SK-N-MC (cell line): ENCODE measurements around the gene TBCCD1.

Experiments
- DNase-seq: peaks from one replicate; pipeline ENCODE4 v3.0.0-alpha.2; 2011; ENCODE audit warnings: low read depth, low spot score
- H3K27ac ChIP-seq: fragments of 200-600 bp; sonication (generic); 2 replicates; pipeline ENCODE4 v1.5.1; 2016; ENCODE audit warnings: mixed run types
- H3K36me3 ChIP-seq: fragments of 200-600 bp; sonication (generic); 2 replicates; pipeline ENCODE4 v1.6.1; 2017; ENCODE audit warnings: antibody characterized with exemption, low read length, mixed read lengths; ENCODE audit not compliant: insufficient read depth
- H3K4me3 ChIP-seq: fragments of 200-600 bp; sonication (generic); 2 replicates; pipeline ENCODE4 v1.5.1; 2016
- H3K9ac ChIP-seq: fragments of 200-600 bp; sonication (generic); 2 replicates; pipeline ENCODE4 v1.8.0; 2017; ENCODE audit warnings: mixed run types, mixed read lengths; ENCODE audit not compliant: insufficient read length
- H3K9me3 ChIP-seq: fragments of 200-600 bp; sonication (generic); 2 replicates; pipeline ENCODE4 v1.6.1; 2017; ENCODE audit warnings: low read depth, mild to moderate bottlenecking, antibody characterized with exemption, low read length, moderate library complexity, mixed read lengths
- EZH2 ChIP-seq: fragments of 200-600 bp; sonication (generic); IDR thresholded peaks from one replicate; pipeline ENCODE4 v1.6.1; 2017; ENCODE audit warnings: antibody characterized with exemption
- FOXP2 ChIP-seq: optimal IDR thresholded peaks from 2 replicates; pipeline ENCODE3; 2011; ENCODE audit warnings: mild to moderate bottlenecking, moderate library complexity; ENCODE audit not compliant: insufficient read depth; ENCODE audit errors: extremely low read length, control extremely low read depth
- POLR2AphosphoS5 ChIP-seq: IDR thresholded peaks from 2 replicates; pipeline ENCODE4 v1.6.1; 2012; ENCODE audit warnings: mild to moderate bottlenecking, low read depth, low read length, borderline replicate concordance

The TBCCD1 gene

GRCh38 chr3:186520431-186520830, 46.7 kb downstream of the TBCCD1 start:
- no peak overlapping the region for H3K9ac ChIP-seq
- no peak overlapping the region for H3K27ac ChIP-seq
- H3K4me3 ChIP-seq: no peak overlapping the region
- DNase-seq: no peak
- H3K9me3 ChIP-seq: no peaks in the 10 kb centered on the region
- TF ChIP-seq POLR2AphosphoS5 (no peak), FOXP2 (no peak), EZH2 (no peak)
- H3K36me3 ChIP-seq: no peaks in the 10 kb centered on the region

- no peak for DNase-seq
- TF ChIP-seq EZH2 (no peak), POLR2AphosphoS5 (no peak), FOXP2 (no peak)
- H3K9ac ChIP-seq: no peak overlapping the region
- no peak overlapping the region for H3K4me3 ChIP-seq
- no peaks in the 10 kb centered on the region for H3K36me3 ChIP-seq
- no peak overlapping the region for H3K27ac ChIP-seq
- H3K9me3 ChIP-seq: no peaks in the 10 kb centered on the region
Measured at GRCh38 chr3:186519021-186519658, 48.0 kb downstream of the TBCCD1 start.

GRCh38 chr3:186517218-186517617, 49.9 kb downstream of the TBCCD1 start:
- Histone ChIP-seq H3K9ac (no peak overlapping the region), H3K9me3 (no peaks in the 10 kb centered on the region), H3K4me3 (no peak overlapping the region), H3K27ac (no peak overlapping the region), H3K36me3 (no peaks in the 10 kb centered on the region)
- DNase-seq: no peak
- no peak for TF ChIP-seq FOXP2

- no peaks in the 10 kb centered on the region for H3K9me3 ChIP-seq
- H3K27ac ChIP-seq: no peak overlapping the region
- no peak overlapping the region for H3K4me3 ChIP-seq
- no peaks in the 10 kb centered on the region for H3K36me3 ChIP-seq
- no peak for DNase-seq
- TF ChIP-seq POLR2AphosphoS5: no peak
- no peak for TF ChIP-seq FOXP2
- no peak for TF ChIP-seq EZH2
- H3K9ac ChIP-seq: no peak overlapping the region
Measured at GRCh38 chr3:186516646-186517045, 50.5 kb downstream of the TBCCD1 start.

- DNase-seq: no peak
- Histone ChIP-seq H3K27ac (no peak overlapping the region), H3K9ac (no peak overlapping the region), H3K4me3 (no peak overlapping the region), H3K36me3 (no peaks in the 10 kb centered on the region), H3K9me3 (no peaks in the 10 kb centered on the region)
- TF ChIP-seq FOXP2: no peak
- no peak for TF ChIP-seq POLR2AphosphoS5
- TF ChIP-seq EZH2: no peak
Measured at GRCh38 chr3:186515125-186515524, 52.0 kb downstream of the TBCCD1 start.

GRCh38 chr3:186514296-186515002, 52.7 kb downstream of the TBCCD1 start:
- no peak for DNase-seq
- H3K27ac ChIP-seq: no peak overlapping the region

GRCh38 chr3:186513386-186513785, 53.8 kb downstream of the TBCCD1 start:
- Histone ChIP-seq H3K9ac (no peak overlapping the region), H3K36me3 (no peaks in the 10 kb centered on the region), H3K9me3 (no peaks in the 10 kb centered on the region), H3K4me3 (no peak overlapping the region), H3K27ac (no peak overlapping the region)
- no peak for TF ChIP-seq EZH2
- TF ChIP-seq POLR2AphosphoS5: no peak
- no peak for TF ChIP-seq FOXP2
- DNase-seq: no peak

More at GRCh38 chr3:186514296-186515002, 52.7 kb downstream of the TBCCD1 start:
- no peak overlapping the region for H3K9ac ChIP-seq
- H3K36me3 ChIP-seq: no peaks in the 10 kb centered on the region
- H3K4me3 ChIP-seq: no peak overlapping the region
- no peaks in the 10 kb centered on the region for H3K9me3 ChIP-seq
- no peak for TF ChIP-seq FOXP2
- TF ChIP-seq EZH2: no peak
- no peak for TF ChIP-seq POLR2AphosphoS5

GRCh38 chr3:186512570-186513302, 54.4 kb downstream of the TBCCD1 start:
- Histone ChIP-seq H3K9ac (no peak overlapping the region), H3K36me3 (no peaks in the 10 kb centered on the region), H3K4me3 (no peak overlapping the region), H3K27ac (no peak overlapping the region), H3K9me3 (no peaks in the 10 kb centered on the region)
- no peak for TF ChIP-seq POLR2AphosphoS5
- TF ChIP-seq EZH2: no peak
- no peak for TF ChIP-seq FOXP2
- no peak for DNase-seq

GRCh38 chr3:186511702-186512101, 55.4 kb downstream of the TBCCD1 start:
- no peak for DNase-seq
- Histone ChIP-seq H3K4me3 (no peak overlapping the region), H3K36me3 (no peaks in the 10 kb centered on the region), H3K9me3 (no peaks in the 10 kb centered on the region), H3K27ac (no peak overlapping the region), H3K9ac (no peak overlapping the region)
- no peak for TF ChIP-seq EZH2
- no peak for TF ChIP-seq POLR2AphosphoS5
- no peak for TF ChIP-seq FOXP2
